Mesenchymal stem cell (in vitro differentiated cells and primary cell): ENCODE measurements around the gene FAM181A.

Experiments
- DNase-seq: peaks from one replicate; pipeline ENCODE4 v3.0.0-alpha.2; 2013
- H2AFZ ChIP-seq: one replicate; pipeline ENCODE4 v1.6.1; 2013; ENCODE audit warnings: low read depth, mild to moderate bottlenecking, control low read depth, inconsistent platforms, low read length, moderate library complexity
- H2AK5ac ChIP-seq: 2 replicates; pipeline ENCODE4 v1.6.1; 2013; ENCODE audit warnings: low read length, moderate library complexity, mild to moderate bottlenecking, inconsistent platforms; ENCODE audit not compliant: severe bottlenecking
- H2BK120ac ChIP-seq: one replicate; pipeline ENCODE4 v1.6.1; 2013; ENCODE audit warnings: low read depth, mild to moderate bottlenecking, inconsistent platforms, low read length, moderate library complexity
- H2BK12ac ChIP-seq, 2 experiments: one replicate each; pipeline ENCODE4 v1.6.1; 2013; ENCODE audit warnings: inconsistent platforms in 2 of 2, low read length in 2 of 2, mild to moderate bottlenecking in 2 of 2, moderate library complexity in 2 of 2, control low read depth in 1 of 2
- H2BK15ac ChIP-seq: one replicate; pipeline ENCODE4 v1.6.1; 2013; ENCODE audit warnings: mild to moderate bottlenecking, low read depth, inconsistent platforms; ENCODE audit not compliant: poor library complexity, severe bottlenecking
- H2BK5ac ChIP-seq: 2 replicates; pipeline ENCODE4 v1.6.1; 2013; ENCODE audit warnings: low read depth, mild to moderate bottlenecking, low read length, control low read depth, inconsistent platforms; ENCODE audit not compliant: poor library complexity, severe bottlenecking
- H3K14ac ChIP-seq, 2 experiments: one replicate each; pipeline ENCODE4 v1.6.1; 2013; ENCODE audit warnings: inconsistent platforms in 2 of 2, low read length in 2 of 2, control low read depth in 1 of 2, mild to moderate bottlenecking in 1 of 2, moderate library complexity in 1 of 2
- H3K18ac ChIP-seq, 2 experiments: one replicate each; pipeline ENCODE4 v1.6.1; 2013; ENCODE audit warnings: inconsistent platforms in 2 of 2, low read length in 2 of 2, control low read depth in 1 of 2, low read depth in 1 of 2, mild to moderate bottlenecking in 1 of 2
- H3K23ac ChIP-seq, 2 experiments: one replicate each; pipeline ENCODE4 v1.6.1; 2013; ENCODE audit warnings: inconsistent platforms in 2 of 2, low read length in 2 of 2, mild to moderate bottlenecking in 2 of 2, moderate library complexity in 2 of 2, control low read depth in 1 of 2
- H3K27ac ChIP-seq: 2 replicates; pipeline ENCODE4 v1.5.1; 2013; ENCODE audit warnings: mild to moderate bottlenecking, moderate library complexity, low read length, control low read depth, inconsistent platforms; ENCODE audit not compliant: poor library complexity, severe bottlenecking
- H3K27me3 ChIP-seq, 2 experiments: 2 replicates each; pipeline versions ENCODE4 v1.6.1 to v1.7.0; 2013; ENCODE audit warnings: low read length in 2 of 2, mild to moderate bottlenecking in 2 of 2, moderate library complexity in 2 of 2, control low read depth in 1 of 2, inconsistent platforms in 1 of 2; ENCODE audit not compliant: control insufficient read depth in 1 of 2, insufficient read depth in 1 of 2
- H3K36me3 ChIP-seq, 2 experiments: 2 replicates each; pipeline versions ENCODE4 v1.6.1 to v1.7.0; 2013; ENCODE audit warnings: low read length in 2 of 2, control low read depth in 1 of 2, inconsistent platforms in 1 of 2, low read depth in 1 of 2, mild to moderate bottlenecking in 1 of 2; ENCODE audit not compliant: insufficient read depth in 2 of 2, control insufficient read depth in 1 of 2
- H3K4ac ChIP-seq, 2 experiments: one replicate each; pipeline ENCODE4 v1.6.1; 2013; ENCODE audit warnings: inconsistent platforms in 2 of 2, low read length in 2 of 2, mild to moderate bottlenecking in 2 of 2, moderate library complexity in 2 of 2, control low read depth in 1 of 2, low read depth in 1 of 2
- H3K4me1 ChIP-seq: 2 replicates; pipeline ENCODE4 v1.6.1; 2013; ENCODE audit warnings: low read depth, low read length, control low read depth; ENCODE audit not compliant: control insufficient read depth, insufficient read depth
- H3K4me2 ChIP-seq: 2 replicates; pipeline ENCODE4 v1.6.1; 2013; ENCODE audit warnings: low read length, mild to moderate bottlenecking, inconsistent platforms; ENCODE audit not compliant: poor library complexity, severe bottlenecking
- H3K4me3 ChIP-seq, 2 experiments: 2 replicates each; pipeline versions ENCODE4 v1.5.1 to v1.7.0; 2013; ENCODE audit warnings: low read length in 2 of 2, mild to moderate bottlenecking in 2 of 2, control low read depth in 1 of 2, low read depth in 1 of 2; ENCODE audit not compliant: insufficient read depth in 1 of 2
- H3K79me1 ChIP-seq: replicated peaks from 2 replicates; pipeline ENCODE4 v1.6.1; 2013; ENCODE audit warnings: mild to moderate bottlenecking, control low read depth, low read length, inconsistent platforms; ENCODE audit not compliant: poor library complexity, severe bottlenecking
- H3K9ac ChIP-seq: 2 replicates; pipeline ENCODE4 v1.7.0; 2013; ENCODE audit warnings: mild to moderate bottlenecking, low read length, moderate library complexity
- H3K9me3 ChIP-seq: 2 replicates; pipeline ENCODE4 v1.7.0; 2013; ENCODE audit warnings: mild to moderate bottlenecking, low read length; ENCODE audit not compliant: control insufficient read depth
- H4K8ac ChIP-seq: one replicate; pipeline ENCODE4 v1.6.1; 2013; ENCODE audit warnings: inconsistent platforms, mild to moderate bottlenecking, low read length, moderate library complexity
- H4K91ac ChIP-seq: one replicate; pipeline ENCODE4 v1.6.1; 2013; ENCODE audit warnings: mild to moderate bottlenecking, low read length, inconsistent platforms
- WGBS: methylation state at CpG from one replicate; pipeline ENCODE4 v1.1.7; 2013; ENCODE audit warnings: mixed read lengths; 5-methylcytosine and 5-hydroxymethylcytosine counted together

Gene FAM181A

GRCh38 chr14:93964820-93965286 is 37.7 kb downstream of the FAM181A start:
- Histone ChIP-seq H2BK15ac (no peak overlapping the region), H3K4ac (no peak overlapping the region), H3K14ac (no peak overlapping the region), H2BK5ac (no peak overlapping the region), H3K4me1 (peaks cover 28% of the 10 kb centered on the region), H3K4me2 (no peak overlapping the region), H2AFZ (no peak overlapping the region), H2BK12ac (no peak overlapping the region), H4K91ac (no peak overlapping the region), H3K18ac (no peak overlapping the region), H4K8ac (no peak overlapping the region), H2BK120ac (no peak overlapping the region), H3K36me3 (no peaks in the 10 kb centered on the region), H3K79me1 (no peaks in the 10 kb centered on the region), H3K23ac (no peak overlapping the region), H3K9me3 (peaks cover 8% of the 10 kb centered on the region), H2AK5ac (peak overlapping the region; percentile 11), H3K27me3 (no peaks in the 10 kb centered on the region), H3K4me3 (no peak overlapping the region), H3K9ac (no peak overlapping the region), H3K27ac (peak overlapping the region; percentile 81)
- DNase-seq, result no peak
- 88% methylated on average over 3 of the region's 3 CpGs for WGBS

GRCh38 chr14:93965287-93965821 is 38.2 kb downstream of the FAM181A start:
- Histone ChIP-seq H2BK12ac (no peak overlapping the region), H2BK5ac (peak overlapping the region; percentile 92), H3K14ac (no peak overlapping the region), H4K8ac (no peak overlapping the region), H3K4me3 (no peak overlapping the region), H3K4ac (no peak overlapping the region), H2AFZ (no peak overlapping the region), H2BK15ac (no peak overlapping the region), H3K27me3 (no peaks in the 10 kb centered on the region), H3K9ac (no peak overlapping the region), H3K79me1 (no peaks in the 10 kb centered on the region), H3K4me1 (peaks cover 27% of the 10 kb centered on the region), H4K91ac (no peak overlapping the region), H3K4me2 (no peak overlapping the region), H3K27ac (peak overlapping the region; percentile 92), H3K18ac (no peak overlapping the region), H2BK120ac (no peak overlapping the region), H3K23ac (no peak overlapping the region), H2AK5ac (peak overlapping the region; percentile 11), H3K9me3 (peaks cover 8% of the 10 kb centered on the region), H3K36me3 (no peaks in the 10 kb centered on the region)
- 58% methylated on average over 3 of the region's 3 CpGs for WGBS
- peak; percentile 71 for DNase-seq

GRCh38 chr14:93965946-93966474 is 38.9 kb downstream of the FAM181A start:
- Histone ChIP-seq H3K14ac (no peak overlapping the region), H2AFZ (no peak overlapping the region), H3K4me2 (no peak overlapping the region), H2BK12ac (peak overlapping the region in 1 of 2 experiments; percentile 21), H2BK5ac (peak overlapping the region; percentile 92), H2BK120ac (no peak overlapping the region), H3K79me1 (no peaks in the 10 kb centered on the region), H4K91ac (no peak overlapping the region), H3K27me3 (peaks cover 0 to 4% of the 10 kb centered on the region in 2 experiments), H3K4me3 (no peak overlapping the region), H3K4me1 (peaks cover 26% of the 10 kb centered on the region), H2AK5ac (peak overlapping the region; percentile 98), H3K9me3 (peaks cover 8% of the 10 kb centered on the region), H2BK15ac (no peak overlapping the region), H3K27ac (peak overlapping the region; percentile 92), H3K18ac (peak overlapping the region in 1 of 2 experiments; percentile 18), H4K8ac (no peak overlapping the region), H3K36me3 (no peaks in the 10 kb centered on the region), H3K9ac (peak overlapping the region; percentile 25), H3K4ac (no peak overlapping the region), H3K23ac (no peak overlapping the region)
- 92% methylated on average over 3 of the region's 3 CpGs for WGBS
- no peak for DNase-seq

- Histone ChIP-seq H3K14ac (no peak overlapping the region), H3K4me3 (no peak overlapping the region), H2AFZ (no peak overlapping the region), H2BK15ac (no peak overlapping the region), H3K79me1 (no peaks in the 10 kb centered on the region), H2BK120ac (no peak overlapping the region), H4K91ac (no peak overlapping the region), H3K4me1 (peaks cover 26% of the 10 kb centered on the region), H3K18ac (no peak overlapping the region), H4K8ac (no peak overlapping the region), H3K4ac (no peak overlapping the region), H3K27ac (no peak overlapping the region), H3K36me3 (no peaks in the 10 kb centered on the region), H2BK5ac (no peak overlapping the region), H3K4me2 (no peak overlapping the region), H3K9me3 (peaks cover 8% of the 10 kb centered on the region), H3K23ac (no peak overlapping the region), H3K9ac (no peak overlapping the region), H3K27me3 (peaks cover 0 to 4% of the 10 kb centered on the region in 2 experiments), H2BK12ac (no peak overlapping the region), H2AK5ac (peak overlapping the region; percentile 98)
- 73% methylated on average over 10 of the region's 10 CpGs for WGBS
- DNase-seq, result no peak
These were observed 40.6 kb downstream of the FAM181A start for GRCh38 chr14:93967637-93968250.
